Liver (tissue), 9 donors: ENCODE data around the gene SLC66A2. TPM values are rescaled to one million over a fixed set of nuclear protein-coding genes. Genes with fewer than 3 reads are reported as not detected.

ENCODE experiments used
- DNase-seq: peaks from one replicate; pipeline ENCODE4 v3.0.0-alpha.2; 2017; ENCODE audit warnings: low spot score
- H3K27ac ChIP-seq, 2 donors: one replicate each; pipeline ENCODE4 v1.7.0; 2013; ENCODE audit warnings: inconsistent platforms in 2 of 2, low read length in 2 of 2, control low read depth in 1 of 2, low read depth in 1 of 2, mild to moderate bottlenecking in 1 of 2
- H3K27me3 ChIP-seq, 4 donors: one replicate each; pipeline versions ENCODE4 v1.6.1 to v1.7.0; 2013; ENCODE audit warnings: low read length in 3 of 4, inconsistent platforms in 1 of 4, mild to moderate bottlenecking in 1 of 4, moderate library complexity in 1 of 4; ENCODE audit not compliant: control insufficient read depth in 4 of 4, insufficient read depth in 4 of 4
- H3K36me3 ChIP-seq, 4 donors: one replicate each; pipeline versions ENCODE4 v1.6.1 to v1.7.0; 2013; ENCODE audit warnings: low read length in 3 of 4, mild to moderate bottlenecking in 3 of 4, low read depth in 1 of 4, moderate library complexity in 1 of 4; ENCODE audit not compliant: control insufficient read depth in 4 of 4, insufficient read depth in 3 of 4
- H3K4me1 ChIP-seq, 4 donors: one replicate each; pipeline versions ENCODE4 v1.6.1 to v1.7.0; 2013; ENCODE audit warnings: low read length in 3 of 4, mild to moderate bottlenecking in 3 of 4, moderate library complexity in 1 of 4; ENCODE audit not compliant: control insufficient read depth in 4 of 4, insufficient read depth in 4 of 4
- H3K4me3 ChIP-seq, 3 donors: one replicate each; pipeline versions ENCODE4 v1.6.1 to v1.7.0; 2013; ENCODE audit warnings: low read length in 3 of 3, control low read depth in 1 of 3, low read depth in 1 of 3, mild to moderate bottlenecking in 1 of 3
- H3K9ac ChIP-seq, 2 donors: one replicate each; pipeline ENCODE4 v1.7.0; 2013; ENCODE audit warnings: low read length in 2 of 2, mild to moderate bottlenecking in 2 of 2, moderate library complexity in 2 of 2, control low read depth in 1 of 2, low read depth in 1 of 2
- H3K9me3 ChIP-seq, 4 donors: one replicate each; pipeline versions ENCODE4 v1.6.1 to v1.7.0; 2013; ENCODE audit warnings: low read length in 3 of 4; ENCODE audit not compliant: control insufficient read depth in 4 of 4
- CTCF ChIP-seq: fragments of 150-350 bp; IDR thresholded peaks from 2 replicates; pipeline ENCODE4 v1.5.1; 2017; ENCODE audit warnings: improper control_type of control experiment, low read depth, low read length; ENCODE audit not compliant: missing input control
- EGR1 ChIP-seq, 2 donors: IDR thresholded peaks; 2 replicates each; pipeline ENCODE4 v1.6.1; 2016 to 2018; ENCODE audit warnings: antibody characterized with exemption in 2 of 2, low read depth in 2 of 2
- FOXA2 ChIP-seq: IDR thresholded peaks from 2 replicates; pipeline ENCODE4 v1.6.1; 2016; ENCODE audit warnings: antibody characterized with exemption
- HNF4A ChIP-seq, 2 donors: conservative IDR thresholded peaks; 2 replicates each; pipeline ENCODE4 v1.6.1; 2016; ENCODE audit warnings: antibody characterized with exemption in 2 of 2, mild to moderate bottlenecking in 2 of 2
- HNF4G ChIP-seq: IDR thresholded peaks from 2 replicates; pipeline ENCODE4 v1.6.1; 2016; ENCODE audit warnings: antibody characterized with exemption
- JUND ChIP-seq, 2 donors: IDR thresholded peaks; 2 replicates each; pipeline ENCODE4 v1.6.1; 2016; ENCODE audit warnings: antibody characterized with exemption in 2 of 2
- MAX ChIP-seq: IDR thresholded peaks from 2 replicates; pipeline ENCODE4 v1.6.1; 2016; ENCODE audit warnings: antibody characterized with exemption
- NR2F2 ChIP-seq: IDR thresholded peaks from 2 replicates; pipeline ENCODE4 v1.6.1; 2016; ENCODE audit warnings: antibody characterized with exemption
- REST ChIP-seq: IDR thresholded peaks from 2 replicates; pipeline ENCODE4 v1.6.1; 2016; ENCODE audit warnings: antibody characterized with exemption, mild to moderate bottlenecking
- RXRA ChIP-seq, 2 donors: IDR thresholded peaks; 2 replicates each; pipeline ENCODE4 v1.6.1; 2017 to 2018; ENCODE audit warnings: antibody characterized with exemption in 2 of 2, mild to moderate bottlenecking in 1 of 2
- TAF1 ChIP-seq: conservative IDR thresholded peaks from 2 replicates; pipeline ENCODE4 v1.6.1; 2016; ENCODE audit warnings: antibody characterized with exemption, mild to moderate bottlenecking
- YY1 ChIP-seq: IDR thresholded peaks from 2 replicates; pipeline ENCODE4 v1.6.1; 2016; ENCODE audit warnings: antibody characterized with exemption, mild to moderate bottlenecking
- ZBTB33 ChIP-seq: IDR thresholded peaks from 2 replicates; pipeline ENCODE4 v1.6.1; 2016; ENCODE audit warnings: antibody characterized with exemption
- WGBS: extraction: QIAGEN DNeasy Blood & Tissue Kit; methylation state at CpG from one replicate; pipeline ENCODE4 v1.1.7; 2013; 5-methylcytosine and 5-hydroxymethylcytosine counted together
- polyA plus RNA-seq, 2 donors: library from polyadenylated mRNA; stranded (reverse) in 1 of 2; unstranded in 1 of 2; fragments of 200-250 nt in 1 of 2; fragments of >200 nt in 1 of 2; fragmentation: Nextera tagmentation in 1 of 2; extraction: Ambion mirVana in 1 of 2; gene quantifications; one replicate each; pipeline versions ENCODE4 v1.2.1 to v1.2.3, GENCODE V29; 2013 to 2015
- total RNA-seq, 2 donors: library from RNA; depleted of rRNA; stranded (reverse); fragments of >200 nt; gene quantifications; one replicate each; pipeline ENCODE4 v1.2.3, GENCODE V29; 2014
- donor health status: healthy.
- donor health status: healthy.
- donor health status: healthy.
- donor health status: healthy.
- donor health status: healthy.

Gene SLC66A2
- total and polyA plus RNA-seq, 4 donors: 47.8 to 107 (median 67.9) TPM

GRCh38 chr18:79881695-79882094 lies 69.8 kb downstream of the SLC66A2 start:
- DNase-seq: no peak
- WGBS: 84% methylated on average over 11 of the region's 11 CpGs
- TF ChIP-seq FOXA2 (no peak), HNF4G (no peak), TAF1 (no peak), ZBTB33 (no peak), HNF4A (conservative IDR thresholded peaks at IDR 0.05) (no peak), NR2F2 (no peak), JUND (IDR thresholded peaks at IDR 0.05) (no peak), REST (no peak), YY1 (no peak), EGR1 (IDR thresholded peaks at IDR 0.05; ENCODE audit: low read depth in 2 of 2) (no peak), CTCF (no peak), RXRA (IDR thresholded peaks at IDR 0.05) (no peak)
- Histone ChIP-seq H3K27ac (no peak overlapping the region), H3K36me3 (no peaks in the 10 kb centered on the region), H3K4me1 (no peaks in the 10 kb centered on the region), H3K4me3 (no peak overlapping the region), H3K9ac (no peak overlapping the region), H3K27me3 (no peaks in the 10 kb centered on the region), H3K9me3 (peaks cover 0 to 5% (median 1%) of the 10 kb centered on the region in 4 donors)

- Histone ChIP-seq H3K27ac (no peak overlapping the region), H3K27me3 (no peaks in the 10 kb centered on the region), H3K9me3 (peaks cover 0 to 5% (median 1%) of the 10 kb centered on the region in 4 donors), H3K36me3 (no peaks in the 10 kb centered on the region), H3K4me1 (no peaks in the 10 kb centered on the region), H3K9ac (no peak overlapping the region), H3K4me3 (no peak overlapping the region)
- 88% methylated on average over 12 of the region's 12 CpGs for WGBS
- no peak for TF ChIP-seq REST
- TF ChIP-seq JUND (IDR thresholded peaks at IDR 0.05): no peak
- no peak for TF ChIP-seq MAX
- DNase-seq: no peak
Observed at GRCh38 chr18:79879566-79879965, 71.9 kb downstream of the SLC66A2 start.
